GM18909 (cell line): ENCODE results near the gene DNAI2.

Experiments
- ATAC-seq: cut with Tn5 transposase; IDR thresholded peaks from one replicate; pipeline ENCODE4 v1.9.1; 2021; ENCODE audit warnings: mild to moderate bottlenecking; ENCODE audit not compliant: unreplicated experiment, poor library complexity

Gene DNAI2

GRCh38 chr17:74356646-74357465, 82.8 kb downstream of the DNAI2 start:
- no peak for ATAC-seq

- no peak for ATAC-seq
Observed at GRCh38 chr17:74357466-74357809, 83.4 kb downstream of the DNAI2 start.

- ATAC-seq = no peak
Observed at GRCh38 chr17:74358697-74359096, 84.7 kb downstream of the DNAI2 start.

GRCh38 chr17:74359916-74360315, 85.9 kb downstream of the DNAI2 start:
- ATAC-seq = no peak

GRCh38 chr17:74360899-74361229, 86.8 kb downstream of the DNAI2 start:
- ATAC-seq = no peak

- no peak for ATAC-seq
Observed at GRCh38 chr17:74361230-74362068, 87.4 kb downstream of the DNAI2 start, which contains the start of gene BTBD17. TSS of gene BTBD17 (minus strand) at chr17:74361868. CDS start at chr17:74361819, 49 bp downstream.

- no peak for ATAC-seq
Observed at GRCh38 chr17:74362069-74362405, 88.0 kb downstream of the DNAI2 start.

GRCh38 chr17:74362810-74363498, 88.9 kb downstream of the DNAI2 start:
- ATAC-seq = no peak
